ENCODE results near the gene PDE6A. TPM values are rescaled to one million over a fixed set of nuclear protein-coding genes. Genes with fewer than 3 reads are reported as not detected.

PDE6A gene
- total and polyA plus RNA-seq, 2 of the 8 experiments (the other 6 are each of a cell fraction or from before 2014, with no cell fraction given) = not detected

- no peaks in the 10 kb centered on the region for H3K79me1 ChIP-seq (ENCODE audit: low read depth, low read length)
- DNase-seq (ENCODE audit: low read depth in 1 of 2, low spot score in 2 of 2) = no peak
- H4K20me1 ChIP-seq (replicated peaks in 1 of 2; ENCODE audit: control insufficient read depth in 1 of 2, insufficient read depth in 2 of 2, low read length in 2 of 2) = no peaks in the 10 kb centered on the region
- H4K8ac ChIP-seq (ENCODE audit: extremely low read depth, insufficient read depth, low read length) = no peak overlapping the region
- no peaks in the 10 kb centered on the region for H3K9me3 ChIP-seq (ENCODE audit: insufficient read depth in 2 of 2, low read depth in 1 of 2, low read length in 1 of 2)
- no peaks in the 10 kb centered on the region for H3K36me3 ChIP-seq (ENCODE audit: control insufficient read depth in 2 of 4, insufficient read depth in 4 of 4, low read length in 3 of 4)
- no peak overlapping the region for H3K18ac ChIP-seq (ENCODE audit: extremely low read depth, low read length)
- H4K5ac ChIP-seq (ENCODE audit: insufficient read length, low read depth, low read length) = no peak overlapping the region
- WGBS, 2 experiments (ENCODE audit: extremely low coverage in 1 of 2, insufficient coverage in 1 of 2, insufficient read length in 1 of 2, insufficient replicate concordance in 2 of 2, low coverage in 1 of 2, low lambda C conversion rate in 2 of 2, missing lambda C conversion rate in 1 of 2) = 92% methylated on average over 4 of the region's 4 CpGs; no CpG with 5 or more reads in 1 of the 2 experiments
- POLR2A ChIA-PET (ENCODE audit: partially characterized antibody) = no interaction called here
- no peak overlapping the region for H2BK5ac ChIP-seq (ENCODE audit: low read depth, low read length)
- H3K4me2 ChIP-seq (ENCODE audit: insufficient read depth in 1 of 2, low read depth in 2 of 2, low read length in 2 of 2) = no peak overlapping the region
- H3K9ac ChIP-seq (replicated peaks in 1 of 4; ENCODE audit: extremely low read depth in 1 of 4, low read depth in 3 of 4, low read length in 3 of 4) = no peak overlapping the region
- H2AFZ ChIP-seq (ENCODE audit: low read length) = no peak overlapping the region
- H2BK12ac ChIP-seq (ENCODE audit: low read depth, low read length) = no peak overlapping the region
- no peak overlapping the region for H3K27ac ChIP-seq (ENCODE audit: low read depth, low read length)
- no peak for TF ChIP-seq CTBP2 (IDR thresholded peaks at IDR 0.05; ENCODE audit: borderline replicate concordance, insufficient read depth, insufficient read length, low read length)
- no peak for TF ChIP-seq BRCA1 (IDR thresholded peaks at IDR 0.05; ENCODE audit: low read depth, low read length)
- TF ChIP-seq HDAC2 (IDR thresholded peaks at IDR 0.05; ENCODE audit: borderline replicate concordance in 1 of 2, low read depth in 2 of 2, low read length in 2 of 2) = no peak
- TF ChIP-seq SP4 (IDR thresholded peaks at IDR 0.05; ENCODE audit: low read length) = no peak
- TF ChIP-seq CBX5 (IDR thresholded peaks at IDR 0.05; ENCODE audit: low read depth, low read length) = no peak
- TF ChIP-seq CBX8 (IDR thresholded peaks at IDR 0.05; ENCODE audit: borderline replicate concordance, low read depth, low read length) = no peak
- no peak for TF ChIP-seq SUZ12 (IDR thresholded peaks at IDR 0.05; ENCODE audit: low read length)
- no peak for TF ChIP-seq KDM5A (IDR thresholded peaks at IDR 0.05; ENCODE audit: low read length)
- no peak for TF ChIP-seq EZH2 (IDR thresholded peaks at IDR 0.05; ENCODE audit: low read depth, low read length, severe bottlenecking)
- no peak for TF ChIP-seq CTCF (IDR thresholded peaks at IDR 0.05; ENCODE audit: control extremely low read depth in 1 of 3, insufficient read depth in 1 of 3, low read depth in 1 of 3, low read length in 3 of 3)
- TF ChIP-seq EP300 (IDR thresholded peaks at IDR 0.05; ENCODE audit: borderline replicate concordance in 1 of 2, low read depth in 2 of 2, low read length in 2 of 2) = no peak
- H3K23ac ChIP-seq (ENCODE audit: insufficient read length) = no peak overlapping the region
- peaks cover 0 to 4% (median 1%) of the 10 kb centered on the region in 4 experiments; a peak in 3 of 7 replicates for H3K4me1 ChIP-seq (replicated peaks in 1 of 4; ENCODE audit: control insufficient read depth in 3 of 4, insufficient read depth in 4 of 4, low read length in 3 of 4)
- H3K4ac ChIP-seq (replicated peaks; ENCODE audit: insufficient read length, low read depth, low read length) = no peak overlapping the region
- no peak overlapping the region for H2BK120ac ChIP-seq (replicated peaks; ENCODE audit: low read depth, low read length)
- H3K4me3 ChIP-seq (ENCODE audit: extremely low read depth in 1 of 4, insufficient read depth in 2 of 4, low read depth in 3 of 4, low read length in 4 of 4) = no peak overlapping the region
- H2AK5ac ChIP-seq (ENCODE audit: low read depth, low read length) = no peak overlapping the region
- no peak overlapping the region for H4K91ac ChIP-seq (replicated peaks; ENCODE audit: insufficient read length, low read length)
- no peaks in the 10 kb centered on the region for H3K27me3 ChIP-seq (replicated peaks in 1 of 4; ENCODE audit: control insufficient read depth in 3 of 4, extremely low read depth in 1 of 4, insufficient read depth in 3 of 4, low read length in 3 of 4)
- no peak overlapping the region for H3K14ac ChIP-seq (ENCODE audit: insufficient read length)
- H3K79me2 ChIP-seq (ENCODE audit: control insufficient read depth in 1 of 2, insufficient read depth in 2 of 2, low read length in 2 of 2) = no peaks in the 10 kb centered on the region
- no peak overlapping the region for H2BK20ac ChIP-seq (ENCODE audit: low read length)
- H3K23me2 ChIP-seq (ENCODE audit: low read depth, low read length) = no peaks in the 10 kb centered on the region
- CTCF ChIA-PET (ENCODE audit: partially characterized antibody) = interaction anchor here (1.1 to 64.1 kb wide), 6 partner anchors 10 to 239 kb away, joined by 3 to 1740 read pairs (median 4); no protein-coding TSS in a partner anchor
- no peak overlapping the region for H2BK15ac ChIP-seq (ENCODE audit: low read length)
- no peak for FAIRE-seq
- H3K56ac ChIP-seq (replicated peaks; ENCODE audit: insufficient read length, low read depth, low read length) = no peak overlapping the region
Measured at GRCh38 chr5:149857499-149857898, 87.1 kb downstream of the PDE6A start.
